Measurements from ENCODE around the gene NOS1.
"Not testable (repeated sequence)": the region's sequence is repeated elsewhere in the genome, so short reads cannot be mapped to it uniquely, and the experiment has no call there.

NOS1 gene

DNA sequence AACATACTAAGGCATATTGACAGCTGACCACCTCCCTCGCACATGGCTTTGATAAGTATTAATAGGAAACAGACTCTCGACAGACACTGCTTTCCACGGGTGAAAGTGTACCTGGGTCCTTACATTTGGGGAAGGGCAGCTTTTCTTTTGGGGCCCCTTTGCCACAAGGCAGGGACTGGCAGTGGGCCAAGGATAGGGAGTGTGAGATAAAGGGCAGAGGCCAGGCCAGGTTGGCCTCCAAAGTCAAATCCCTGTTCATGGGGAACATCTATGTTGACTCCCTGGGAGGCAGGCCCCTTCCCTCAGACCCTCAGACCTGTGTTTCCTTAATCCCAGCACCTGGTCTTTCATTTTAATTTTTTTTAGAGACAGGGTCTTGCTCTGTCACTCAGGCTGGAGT, 151.8 kb downstream of the NOS1 start:
- DNase-seq, result no peak

GRCh38 chr12:117208811-117209455, 152.5 kb downstream of the NOS1 start:
- TF ChIP-seq GATA1 (IDR thresholded peaks at IDR 0.05; ENCODE audit: low read depth, low read length) (no peak), POLR2A (IDR thresholded peaks at IDR 0.05; ENCODE audit: low read length) (no peak)
- DNase-seq, result no peak

More for the DNA sequence above, 151.8 kb downstream of the NOS1 start:
- no peak for TF ChIP-seq GATA1 (IDR thresholded peaks at IDR 0.05; ENCODE audit: low read depth, low read length)
- TF ChIP-seq POLR2A (IDR thresholded peaks at IDR 0.05; ENCODE audit: low read length), result no peak

GRCh38 chr12:117208206-117208605, 153.2 kb downstream of the NOS1 start:
- DNase-seq, result no peak
- TF ChIP-seq GATA1 (IDR thresholded peaks at IDR 0.05; ENCODE audit: low read depth, low read length) (no peak), POLR2A (IDR thresholded peaks at IDR 0.05; ENCODE audit: low read length) (no peak)

DNA sequence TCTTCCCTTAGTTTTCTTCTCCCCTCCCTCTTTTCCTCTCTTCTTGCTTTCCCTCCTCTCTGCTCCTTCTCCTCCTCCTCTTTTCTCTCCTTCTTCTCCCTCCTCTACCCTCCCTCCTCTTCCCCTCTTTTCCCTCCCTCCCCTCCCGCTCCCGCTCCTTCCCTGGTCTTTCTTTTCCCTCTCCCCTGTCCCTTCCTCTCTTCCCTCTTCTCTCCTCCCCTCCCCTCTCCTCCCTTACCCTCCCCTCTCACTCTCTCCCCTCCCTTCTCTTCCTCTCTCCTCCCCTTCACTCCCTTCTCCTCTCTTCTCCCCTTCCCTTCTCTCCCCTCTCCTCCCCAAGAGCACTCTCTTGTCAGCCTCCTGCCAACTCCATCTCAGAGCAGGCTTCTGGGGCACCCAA, 153.8 kb downstream of the NOS1 start:
- no peak for DNase-seq
- TF ChIP-seq GATA1 (IDR thresholded peaks at IDR 0.05; ENCODE audit: low read depth, low read length), result no peak
- TF ChIP-seq POLR2A (IDR thresholded peaks at IDR 0.05; ENCODE audit: low read length), result no peak

GRCh38 chr12:117202556-117202955, 158.9 kb downstream of the NOS1 start:
- no peak for TF ChIP-seq GATA1 (IDR thresholded peaks at IDR 0.05; ENCODE audit: low read depth, low read length)
- TF ChIP-seq POLR2A (IDR thresholded peaks at IDR 0.05; ENCODE audit: low read length), result no peak
- no peak for DNase-seq

DNA sequence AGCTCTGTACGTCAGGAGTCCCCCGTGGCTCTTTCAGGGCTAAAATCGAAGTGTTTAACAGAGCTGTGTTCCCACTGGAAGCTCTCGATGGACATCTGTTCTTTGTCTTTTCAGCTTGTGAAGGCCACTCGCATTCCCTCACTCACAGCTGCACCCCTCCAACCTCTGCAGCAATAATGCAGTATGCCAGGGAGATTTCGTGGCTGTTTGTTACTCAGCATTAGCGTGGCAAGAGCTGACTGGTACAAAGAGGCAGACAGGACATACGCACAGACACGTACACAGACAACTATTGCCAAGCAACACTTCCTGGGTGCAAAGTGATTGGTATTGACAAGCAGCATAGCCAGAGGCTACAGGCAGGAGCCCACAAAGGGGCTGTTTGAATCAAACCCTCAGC, 159.4 kb downstream of the NOS1 start:
- TF ChIP-seq GATA1 (IDR thresholded peaks at IDR 0.05; ENCODE audit: low read depth, low read length) (no peak), POLR2A (IDR thresholded peaks at IDR 0.05; ENCODE audit: low read length) (no peak)
- DNase-seq, result no peak

GRCh38 chr12:117199956-117200744, 161.3 kb downstream of the NOS1 start:
- DNase-seq, result not testable (repeated sequence)

DNA sequence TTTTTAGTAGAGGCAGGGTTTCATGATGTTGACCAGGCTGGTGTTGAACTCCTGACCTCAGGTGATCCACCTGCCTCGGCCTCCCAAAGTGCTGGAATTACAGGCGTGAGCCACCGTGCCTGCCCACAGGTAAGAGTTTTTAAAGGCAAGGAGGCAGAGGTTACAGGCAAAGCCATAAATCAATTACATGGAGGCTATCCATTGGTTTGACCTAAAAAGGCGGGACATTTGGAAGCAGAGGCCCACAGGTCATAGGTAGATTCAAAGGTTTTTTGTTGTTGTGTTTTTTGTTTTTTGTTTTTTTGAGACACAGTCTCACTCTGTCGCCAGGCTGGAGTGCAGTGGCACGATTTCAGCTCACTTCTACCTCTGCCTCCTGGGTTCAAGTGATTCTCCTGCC, 165.1 kb downstream of the NOS1 start:
- not testable (repeated sequence) for DNase-seq

DNA sequence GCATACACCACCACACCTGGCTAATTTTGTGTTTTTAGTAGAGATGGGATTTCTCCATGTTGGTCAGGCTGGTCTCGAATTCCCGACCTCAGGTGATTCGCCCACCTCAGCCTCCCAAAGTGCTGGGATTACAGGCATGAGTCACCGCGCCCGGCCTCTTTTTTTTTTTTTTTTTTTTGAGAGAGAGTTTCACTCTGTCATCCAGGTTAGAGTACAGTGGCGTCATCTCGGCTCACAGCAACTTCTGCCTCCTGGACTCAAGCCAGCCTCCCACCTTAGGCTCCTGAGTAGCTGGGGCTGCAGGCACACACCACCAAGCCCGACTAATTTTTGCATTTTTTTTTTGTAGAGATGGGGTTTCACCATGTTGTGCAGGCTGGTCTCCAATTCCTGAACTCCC, 166.4 kb downstream of the NOS1 start:
- not testable (repeated sequence) for DNase-seq

GRCh38 chr12:117193903-117194302, 167.5 kb downstream of the NOS1 start:
- TF ChIP-seq POLR2A (IDR thresholded peaks at IDR 0.05; ENCODE audit: low read length), result no peak
- TF ChIP-seq GATA1 (IDR thresholded peaks at IDR 0.05; ENCODE audit: low read depth, low read length), result no peak
- no peak for DNase-seq

GRCh38 chr12:117192581-117192980, 168.8 kb downstream of the NOS1 start:
- DNase-seq, result not testable (repeated sequence)

DNA sequence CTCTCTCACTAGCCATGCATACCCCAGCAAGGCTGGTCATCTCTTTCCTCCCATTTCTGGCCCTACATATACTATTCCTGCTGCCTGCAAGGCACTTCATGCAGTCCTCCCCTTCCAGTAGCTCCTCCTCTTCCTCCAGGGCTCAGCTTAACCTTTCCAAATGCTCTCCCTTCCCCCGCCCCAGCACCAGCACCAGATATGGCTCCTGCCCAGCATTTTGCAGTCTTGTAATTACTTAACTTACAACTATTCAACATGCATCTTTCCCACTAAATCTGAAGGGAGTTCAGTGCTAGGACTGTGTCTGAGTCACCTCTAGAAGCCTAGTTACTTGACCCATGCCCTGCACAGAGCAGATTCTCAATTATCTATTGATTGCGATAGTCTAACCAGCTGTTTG, 169.4 kb downstream of the NOS1 start:
- TF ChIP-seq POLR2A (IDR thresholded peaks at IDR 0.05; ENCODE audit: low read length) (no peak), GATA1 (IDR thresholded peaks at IDR 0.05; ENCODE audit: low read depth, low read length) (no peak)
- peak in 1 of 2 experiments; percentile 20 for DNase-seq

GRCh38 chr12:117190210-117190781, 171.1 kb downstream of the NOS1 start, which contains the start of gene FBXO21:
TSS of gene FBXO21 (minus strand) at chr12:117190470. CDS start at chr12:117190456, 14 bp downstream.
- peak; percentile 83 for TF ChIP-seq POLR2A (IDR thresholded peaks at IDR 0.05; ENCODE audit: low read length)
- TF ChIP-seq GATA1 (IDR thresholded peaks at IDR 0.05; ENCODE audit: low read depth, low read length), result no peak
- DNase-seq, result peak; percentile 90 to 93

- TF ChIP-seq POLR2A (IDR thresholded peaks at IDR 0.05; ENCODE audit: low read length) (no peak), GATA1 (IDR thresholded peaks at IDR 0.05; ENCODE audit: low read depth, low read length) (no peak)
Observed at GRCh38 chr12:117189725-117190209, 171.7 kb downstream of the NOS1 start.

More at GRCh38 chr12:117189725-117190209, 171.7 kb downstream of the NOS1 start:
- DNase-seq, result peak; percentile 57

All from erythroblast (primary cell).